ENCODE measurements around the gene DNAH10. TPM values are rescaled to one million over a fixed set of nuclear protein-coding genes. Genes with fewer than 3 reads are reported as not detected.
"Not testable (repeated sequence)": the region's sequence is repeated elsewhere in the genome, so short reads cannot be mapped to it uniquely, and the experiment has no call there.

DNAH10 gene
- total RNA-seq, 1 donor from 2014 or later = 0.25 TPM

DNA sequence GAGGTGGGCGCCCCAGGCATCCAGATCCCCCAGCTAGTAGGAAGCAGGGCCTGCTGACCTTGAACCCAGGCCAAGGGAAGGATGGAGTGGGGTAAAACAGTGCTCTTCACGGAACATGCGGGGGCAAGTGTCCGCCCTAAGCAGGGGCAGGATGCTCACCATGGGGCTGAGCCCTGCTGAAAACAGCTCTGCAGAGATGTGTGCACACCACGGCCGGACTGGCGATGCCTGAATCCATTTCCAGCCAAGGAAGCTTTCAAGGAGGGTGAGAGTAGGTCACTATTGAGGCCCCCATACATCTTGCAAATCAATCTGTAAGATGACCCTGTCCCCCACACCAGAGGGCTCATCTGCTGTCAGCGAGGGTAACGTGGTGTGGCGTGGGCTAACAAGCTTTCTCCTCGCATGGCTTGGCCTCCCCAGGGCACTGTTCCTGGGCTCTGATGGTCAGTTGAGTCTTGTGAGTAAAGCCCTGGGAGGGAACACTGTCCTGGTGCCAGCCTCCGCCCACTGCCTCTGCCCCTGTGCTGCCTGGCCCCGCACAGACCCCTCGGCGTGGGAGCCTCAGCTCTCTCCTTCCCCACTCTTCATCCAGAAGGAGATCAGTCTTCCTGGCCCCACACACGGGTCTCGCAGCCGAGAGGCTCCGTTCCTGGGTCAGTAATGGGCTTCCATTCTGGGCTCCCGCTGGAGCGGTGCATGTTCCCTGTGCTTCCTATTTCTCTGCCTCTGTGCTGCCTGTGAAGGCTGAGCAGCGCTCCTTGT is 141.4 kb downstream of the DNAH10 start:
- intact Hi-C loops (cut with micrococcal nuclease) = no loop called here

DNA sequence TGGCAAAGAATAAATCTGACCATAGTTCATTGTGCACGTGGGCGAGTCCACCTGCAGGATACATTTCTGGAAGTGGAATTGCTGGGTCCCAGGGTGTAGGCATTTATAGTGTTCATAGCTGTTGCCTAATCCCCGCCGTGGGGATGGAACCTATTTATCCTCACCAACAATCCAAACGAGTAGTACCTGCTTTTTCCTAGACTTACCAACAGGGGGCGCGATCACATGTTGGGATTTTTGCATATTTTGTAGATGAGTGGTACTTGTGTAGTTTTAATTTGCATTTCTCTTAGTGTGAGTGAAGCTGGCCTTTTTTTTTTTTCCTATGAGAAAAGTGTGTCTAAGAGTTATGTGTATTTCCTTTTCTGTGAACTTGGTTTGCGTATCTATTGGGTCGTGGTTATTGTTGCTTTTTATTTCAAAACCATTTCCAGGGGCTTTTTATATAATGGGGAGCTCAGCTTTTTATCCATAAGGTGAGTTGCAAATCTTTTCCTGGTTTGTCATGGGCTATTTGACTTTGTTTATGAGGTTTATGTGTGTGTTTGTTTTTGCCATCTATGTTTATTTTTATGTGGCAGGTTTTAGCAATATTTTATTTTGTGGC is 143.3 kb downstream of the DNAH10 start:
- intact Hi-C loops (cut with micrococcal nuclease) = loop anchor here (1.0 to 5.0 kb wide), 5 partner anchors 33 to 867 kb away; no protein-coding TSS in a partner anchor

DNA sequence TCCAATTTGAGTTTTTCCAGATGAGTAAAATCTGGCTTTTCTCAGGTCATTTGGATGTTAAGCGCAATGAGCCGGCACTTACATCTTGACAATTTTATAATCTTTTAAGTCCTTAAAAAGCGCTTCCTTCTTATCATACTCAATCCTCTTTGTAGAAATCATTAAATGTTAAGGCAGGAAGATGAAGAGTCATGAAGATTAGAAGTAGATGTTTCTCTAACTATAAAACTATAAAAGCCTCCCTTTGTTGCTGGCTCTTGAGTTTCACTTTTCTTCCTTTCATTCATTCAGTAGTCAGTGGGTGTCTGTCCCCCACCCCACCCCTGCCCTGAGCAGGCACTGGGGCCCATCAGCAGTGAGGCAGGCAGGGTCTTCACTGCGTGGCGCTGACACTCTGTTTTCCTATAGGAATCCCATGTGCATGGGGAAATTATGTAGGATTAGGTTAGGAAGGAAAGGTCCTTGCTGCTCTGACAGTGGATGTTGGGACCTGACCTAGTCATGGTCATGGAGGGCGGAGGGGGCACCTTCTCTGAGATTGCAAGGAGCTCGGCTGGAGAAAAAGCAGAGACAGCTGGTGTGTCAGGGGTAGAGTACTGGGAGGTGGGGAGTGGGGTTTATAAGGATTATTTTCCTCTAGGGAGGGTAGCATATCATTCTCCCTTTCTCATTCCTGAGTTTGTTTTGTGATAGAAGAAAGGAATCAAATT is 144.8 kb downstream of the DNAH10 start:
- intact Hi-C loops (cut with micrococcal nuclease) = loop anchor here (5.0 kb wide), 1 partner anchor 865 kb away; no protein-coding TSS in a partner anchor

DNA sequence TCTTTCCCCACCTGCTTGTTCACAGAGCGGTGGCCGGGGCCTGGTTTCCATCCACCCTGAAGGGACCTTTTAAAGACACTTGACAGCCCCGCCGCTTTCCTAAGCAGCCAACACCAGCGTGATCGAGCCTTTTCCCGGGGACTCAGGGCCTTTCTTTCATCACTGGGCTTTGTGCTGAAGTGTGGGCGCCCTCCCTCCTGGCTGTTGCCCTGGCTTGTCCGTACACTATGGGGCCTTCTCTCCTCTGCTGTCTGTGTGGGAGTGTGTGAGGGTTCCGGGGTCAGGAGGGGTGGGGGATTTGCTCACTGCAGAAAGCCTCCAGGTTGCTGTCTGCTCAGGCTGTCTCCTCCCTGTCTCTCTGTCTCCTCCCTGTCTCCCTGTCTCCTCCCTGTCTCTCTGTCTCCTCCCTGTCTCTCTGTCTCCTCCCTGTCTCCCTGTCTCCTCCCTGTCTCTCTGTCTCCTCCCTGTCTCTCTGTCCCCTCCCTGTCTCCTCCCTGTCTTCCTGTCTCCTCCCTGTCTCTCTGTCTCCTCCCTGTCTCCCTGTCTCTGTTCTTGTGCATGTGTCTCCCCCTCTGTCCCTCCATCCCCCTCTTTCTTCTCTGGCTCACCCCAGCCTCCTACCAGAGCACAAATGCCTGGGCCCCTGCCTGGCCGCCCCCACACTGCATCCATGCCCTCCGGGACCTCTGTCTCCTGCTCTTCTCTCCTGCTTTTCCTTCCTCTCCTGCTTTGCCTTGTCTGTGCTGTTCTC is 145.8 kb downstream of the DNAH10 start:
- intact Hi-C loops (cut with micrococcal nuclease) = loop anchor here (5.0 kb wide), 1 partner anchor 864 kb away; no protein-coding TSS in a partner anchor

DNA sequence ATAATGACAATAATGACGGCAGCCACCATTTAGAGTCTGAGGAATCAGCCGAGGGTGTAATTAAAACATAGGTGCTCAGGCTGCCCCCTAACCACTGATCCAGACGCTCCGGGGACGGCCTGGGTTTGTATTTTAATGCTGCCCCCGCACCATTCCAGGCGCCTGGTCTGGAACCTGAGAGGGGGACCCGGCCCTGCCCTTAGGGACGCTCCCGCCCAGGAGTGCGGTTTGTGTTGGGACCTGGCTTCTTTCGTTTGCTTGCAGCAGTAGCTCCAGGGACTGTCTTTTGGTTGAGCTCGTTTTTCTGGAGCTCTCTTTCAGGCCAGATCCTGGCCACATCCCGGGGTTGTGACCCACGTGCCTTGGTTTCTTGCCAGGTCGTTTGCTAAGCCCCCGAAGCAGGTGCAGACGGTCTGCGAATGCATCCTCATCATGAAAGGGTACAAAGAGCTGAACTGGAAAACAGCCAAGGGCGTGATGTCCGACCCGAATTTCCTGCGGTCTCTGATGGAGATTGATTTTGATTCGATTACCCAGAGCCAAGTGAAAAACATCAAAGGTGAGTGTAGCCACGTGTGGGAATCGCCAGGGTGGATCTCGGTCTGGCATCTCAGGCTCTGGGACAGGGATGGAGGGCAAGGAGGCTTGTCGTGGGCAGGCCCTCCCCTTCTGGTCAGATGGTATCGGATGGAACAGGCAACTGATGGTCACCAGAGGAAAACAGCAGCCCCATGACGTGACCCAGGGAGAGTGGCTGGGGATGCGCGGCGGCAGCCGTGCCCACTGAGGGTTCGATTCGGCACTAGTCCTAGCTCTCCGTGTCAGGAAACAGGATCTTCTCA is 147.0 kb downstream of the DNAH10 start:
- intact Hi-C loops (cut with micrococcal nuclease) = loop anchor here (5.0 kb wide), 1 partner anchor 863 kb away; no protein-coding TSS in a partner anchor

DNA sequence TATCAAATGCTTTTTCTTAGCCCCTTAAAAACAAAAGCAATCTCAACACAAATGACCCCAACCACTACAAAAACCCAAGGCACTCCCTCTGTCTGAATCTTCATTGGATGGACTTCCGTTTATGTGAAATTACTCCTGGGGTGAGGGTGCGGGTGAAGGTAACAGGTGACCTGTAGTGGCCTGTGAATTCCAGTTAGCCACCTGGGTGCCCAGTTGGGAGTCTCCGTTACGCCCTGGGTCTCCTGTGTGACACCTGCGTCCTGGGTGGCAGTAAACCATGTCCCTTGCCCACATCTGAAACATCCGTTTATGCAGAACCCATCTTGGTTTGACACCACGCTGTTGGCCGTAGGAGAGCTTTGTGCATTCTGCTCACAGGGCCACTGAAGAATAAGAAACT is 148.0 kb downstream of the DNAH10 start:
- intact Hi-C loops (cut with micrococcal nuclease) = no loop called here

DNA sequence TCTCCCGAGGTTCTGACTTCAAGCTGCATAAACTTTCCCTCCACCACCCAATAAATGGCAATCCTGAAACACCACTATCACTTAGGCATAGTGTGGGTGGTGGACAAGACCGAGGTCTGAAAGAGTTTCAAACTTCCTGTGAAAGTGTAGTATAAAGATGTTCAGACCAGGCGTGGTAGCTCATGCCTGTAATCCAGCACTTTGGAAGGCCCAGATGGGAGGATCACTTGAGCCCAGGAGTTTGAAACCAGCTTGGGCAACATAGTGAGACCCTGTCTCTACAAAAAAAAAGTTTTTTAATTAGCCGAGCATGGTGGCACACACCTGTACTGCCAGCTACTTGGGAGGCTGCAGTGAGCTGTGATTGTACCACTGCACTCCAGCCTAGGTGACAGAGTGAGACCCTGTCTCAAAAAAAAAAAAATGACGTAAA is 148.7 kb downstream of the DNAH10 start:
- intact Hi-C loops (cut with micrococcal nuclease) = no loop called here

DNA sequence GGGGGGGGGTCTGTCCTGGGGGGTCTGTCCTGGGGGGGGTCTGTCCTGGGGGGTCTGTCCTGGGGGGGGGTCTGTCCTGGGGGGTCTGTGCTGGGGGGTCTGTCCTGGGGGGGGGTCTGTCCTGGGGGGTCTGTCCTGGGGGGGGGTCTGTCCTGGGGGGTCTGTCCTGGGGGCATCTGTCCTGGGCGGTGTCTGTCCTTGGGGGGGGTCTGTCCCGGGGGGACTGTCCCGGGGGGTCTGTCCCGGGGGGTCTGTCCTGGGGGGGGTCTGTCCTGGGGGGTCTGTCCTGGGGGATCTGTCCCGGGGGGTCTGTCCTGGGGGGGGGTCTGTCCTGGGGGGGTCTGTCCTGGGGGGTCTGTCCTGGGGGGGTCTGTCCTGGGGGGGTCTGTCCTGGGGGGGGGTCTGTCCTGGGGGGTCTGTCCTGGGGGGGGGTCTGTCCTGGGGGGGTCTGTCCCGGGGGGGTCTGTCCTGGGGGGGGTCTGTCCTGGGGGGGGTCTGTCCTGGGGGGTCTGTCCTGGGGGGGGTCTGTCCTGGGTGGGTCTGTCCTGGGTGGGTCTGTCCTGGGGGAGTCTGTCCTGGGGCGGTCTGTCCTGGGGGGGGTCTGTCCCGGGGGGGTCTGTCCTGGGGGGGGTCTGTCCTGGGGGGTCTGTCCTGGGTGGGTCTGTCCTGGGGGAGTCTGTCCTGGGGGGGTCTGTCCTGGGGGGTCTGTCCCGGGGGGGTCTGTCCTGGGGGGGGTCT is 149.7 kb downstream of the DNAH10 start:
- intact Hi-C loops (cut with micrococcal nuclease) = not testable (repeated sequence)

DNA sequence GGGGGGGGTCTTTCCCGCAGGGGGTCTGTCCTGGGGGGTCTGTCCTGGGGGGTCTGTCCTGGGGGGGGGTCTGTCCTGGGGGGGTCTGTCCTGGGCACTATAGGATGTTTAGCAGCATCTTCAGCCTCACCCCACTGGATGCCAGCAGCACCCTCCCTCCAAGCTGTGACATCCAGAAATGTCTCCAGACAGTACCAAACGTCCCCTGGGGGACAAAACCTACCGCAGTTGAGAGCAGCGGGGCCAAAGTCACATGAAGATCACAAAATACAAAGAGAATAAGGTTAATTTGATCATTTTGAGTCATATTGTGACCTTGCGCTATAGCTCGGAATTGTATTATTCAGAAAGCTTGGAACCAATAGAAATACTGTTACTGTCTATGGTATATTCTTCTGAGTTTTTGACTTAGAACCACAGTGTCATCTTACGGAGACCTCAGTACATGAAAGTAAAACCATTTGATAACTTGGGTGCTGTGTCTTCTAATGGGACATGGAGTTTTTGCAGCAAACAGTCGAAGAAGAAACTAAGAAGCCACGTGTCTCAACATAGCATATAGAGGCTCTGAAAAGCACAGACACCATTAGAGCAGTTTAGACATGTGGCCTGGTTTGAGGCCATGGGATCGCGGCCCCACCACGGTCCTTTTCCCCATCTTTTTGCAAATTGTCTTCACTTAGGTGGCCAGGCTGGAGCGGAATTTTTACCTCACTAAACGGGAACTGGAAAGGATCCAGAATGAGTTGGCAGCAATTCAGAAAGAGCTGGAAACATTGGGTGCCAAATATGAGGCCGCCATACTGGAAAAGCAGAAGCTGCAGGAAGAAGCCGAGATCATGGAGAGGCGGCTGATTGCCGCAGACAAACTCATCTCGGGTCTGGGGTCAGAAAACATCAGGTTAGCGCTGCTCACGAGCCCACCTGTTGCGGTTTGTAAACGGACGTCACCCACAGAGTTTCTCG is 150.6 kb downstream of the DNAH10 start:
- intact Hi-C loops (cut with micrococcal nuclease) = no loop called here

DNA sequence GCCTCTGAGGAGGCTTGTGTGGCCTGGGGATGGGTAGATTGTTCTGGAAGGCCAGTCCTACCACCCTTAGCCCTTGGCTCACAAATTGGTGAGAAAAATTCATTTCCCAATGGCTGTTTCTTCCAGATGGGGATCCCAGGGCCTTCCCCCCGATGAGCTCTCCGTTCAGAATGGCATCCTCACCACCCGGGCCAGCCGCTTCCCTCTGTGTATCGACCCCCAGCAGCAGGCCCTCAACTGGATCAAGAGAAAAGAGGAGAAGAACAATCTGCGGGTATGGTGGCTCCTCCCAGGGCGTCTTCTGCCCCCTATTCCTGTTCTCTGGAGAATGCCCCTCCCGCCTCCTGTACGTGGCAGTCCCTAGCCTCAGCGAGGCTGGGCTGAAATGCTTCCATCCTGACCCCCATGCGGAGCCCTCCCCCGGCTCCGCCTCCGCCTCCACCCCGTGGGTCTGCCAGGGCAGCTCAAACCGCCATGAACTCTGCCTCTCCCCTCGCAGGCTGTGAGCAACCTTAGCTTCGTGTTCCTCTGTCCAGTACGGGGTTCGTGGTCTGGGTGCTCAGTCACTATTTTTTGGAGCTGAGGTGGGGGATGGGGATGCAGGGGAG is 152.7 kb downstream of the DNAH10 start:
- intact Hi-C loops (cut with micrococcal nuclease) = no loop called here

DNA sequence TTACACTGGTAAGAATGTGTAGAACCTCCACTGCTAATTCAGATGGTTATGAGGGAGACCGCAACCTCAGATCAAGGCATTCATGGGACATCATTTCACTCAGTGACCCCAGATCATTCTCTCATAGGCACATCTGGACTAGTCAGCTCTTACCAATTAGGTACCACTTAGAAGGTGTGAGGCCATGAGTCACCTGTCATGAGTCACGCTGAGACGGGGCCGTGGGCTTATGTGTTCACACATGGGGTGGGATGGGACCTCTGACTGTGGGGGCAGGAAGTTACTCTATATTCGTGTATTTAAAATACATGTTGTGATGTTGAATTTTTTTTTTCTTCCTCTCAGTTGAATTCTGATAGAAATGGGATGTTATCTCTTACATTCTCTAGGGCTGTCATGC is 154.6 kb downstream of the DNAH10 start:
- intact Hi-C loops (cut with micrococcal nuclease) = no loop called here

DNA sequence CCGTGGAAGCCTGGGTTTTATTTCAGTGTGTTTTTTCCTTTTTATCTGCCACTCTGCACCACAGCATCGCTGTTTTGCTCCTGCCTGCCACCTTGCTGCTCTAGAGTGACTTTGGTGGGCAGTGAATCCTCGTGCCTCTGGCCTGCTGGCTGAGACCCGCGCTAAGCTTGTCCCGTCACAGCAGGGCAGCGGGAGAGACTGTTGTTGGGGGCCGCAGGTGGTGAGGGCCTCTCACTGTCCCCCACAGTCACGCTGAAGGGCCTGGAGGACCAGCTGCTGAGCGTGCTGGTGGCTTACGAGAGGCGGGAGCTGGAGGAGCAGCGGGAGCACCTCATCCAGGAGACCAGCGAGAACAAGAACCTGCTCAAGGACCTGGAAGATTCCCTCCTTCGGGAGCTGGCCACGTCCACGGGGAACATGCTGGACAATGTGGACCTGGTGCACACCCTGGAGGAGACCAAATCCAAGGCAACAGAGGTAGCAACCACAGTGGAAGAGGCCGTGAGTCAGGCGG is 155.3 kb downstream of the DNAH10 start:
- intact Hi-C loops (cut with micrococcal nuclease) = no loop called here

DNA sequence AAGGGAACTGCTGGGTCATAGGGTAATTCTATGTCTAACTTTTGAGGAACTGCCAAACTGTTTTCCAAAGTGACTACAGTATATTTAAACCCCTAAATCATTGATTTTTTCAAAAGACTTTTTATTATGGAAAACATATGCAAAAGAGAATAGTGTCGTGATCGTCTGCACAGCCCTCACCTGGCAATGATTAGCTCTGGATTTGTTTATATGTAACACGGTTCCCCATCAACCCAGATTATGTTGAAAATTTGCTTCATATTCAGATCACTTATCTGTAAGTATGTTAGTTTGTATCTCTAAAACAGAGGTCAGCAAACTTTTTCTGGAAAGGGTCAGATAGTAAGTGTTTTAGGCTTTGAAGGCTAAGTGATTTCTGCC is 157.9 kb downstream of the DNAH10 start:
- intact Hi-C loops (cut with micrococcal nuclease) = no loop called here

DNA sequence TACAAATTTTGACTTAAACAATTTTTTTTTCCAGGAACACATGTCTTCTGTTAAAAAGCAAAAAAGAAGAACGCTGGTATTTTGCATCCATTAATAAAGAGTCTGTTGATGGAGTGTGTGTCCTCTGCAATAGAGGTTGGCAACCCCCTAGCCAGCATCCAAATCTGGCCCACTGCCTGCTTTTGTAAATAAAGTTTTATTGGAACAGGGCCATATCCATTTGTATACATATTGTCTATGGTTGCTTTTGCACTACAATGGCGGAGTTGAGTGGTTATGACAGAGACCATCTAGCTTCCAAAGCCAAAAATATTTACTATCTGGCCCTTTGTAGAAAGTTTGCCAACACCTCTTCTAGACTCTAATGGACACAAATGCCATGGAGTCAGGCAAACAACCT is 160.9 kb downstream of the DNAH10 start:
- intact Hi-C loops (cut with micrococcal nuclease) = no loop called here

DNA sequence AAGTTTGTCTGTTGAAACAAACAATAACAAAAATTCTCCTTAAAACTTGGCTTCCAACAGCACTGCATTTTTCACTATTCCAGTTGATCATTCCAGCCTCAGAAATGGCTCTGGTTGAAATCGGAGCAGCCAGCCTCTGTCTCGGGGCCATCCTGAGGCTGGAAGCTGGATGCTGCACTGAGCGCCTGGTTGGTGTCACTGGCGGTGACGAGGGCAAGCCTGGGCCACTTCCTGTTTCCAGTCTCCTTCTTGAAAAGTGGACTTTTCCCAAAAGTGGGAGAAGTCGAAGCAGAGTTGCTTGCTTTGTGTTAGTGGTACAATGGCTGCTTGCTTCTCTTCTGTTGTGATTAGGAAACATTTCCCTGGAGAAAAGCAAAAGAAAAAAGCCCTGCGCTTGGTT is 161.8 kb downstream of the DNAH10 start:
- intact Hi-C loops (cut with micrococcal nuclease) = no loop called here

DNA sequence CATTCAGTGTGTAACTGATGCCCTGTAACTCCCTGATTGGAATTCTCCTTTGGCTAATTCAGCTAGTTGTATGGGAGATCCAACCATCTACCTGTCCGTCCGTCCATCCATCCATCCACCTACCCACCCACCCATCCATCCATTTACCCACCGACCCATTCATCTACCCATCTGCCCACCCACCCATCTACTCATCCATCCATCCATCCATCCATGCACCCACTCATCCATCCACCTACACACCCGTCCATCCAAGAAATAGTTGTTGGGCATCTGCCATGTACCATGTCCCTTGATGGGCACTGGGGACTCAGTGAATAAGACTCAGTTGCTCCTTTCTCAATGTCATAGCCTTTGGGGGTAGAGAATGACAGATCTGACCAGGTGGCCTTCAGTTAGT is 162.4 kb downstream of the DNAH10 start:
- intact Hi-C loops (cut with micrococcal nuclease) = no loop called here

DNA sequence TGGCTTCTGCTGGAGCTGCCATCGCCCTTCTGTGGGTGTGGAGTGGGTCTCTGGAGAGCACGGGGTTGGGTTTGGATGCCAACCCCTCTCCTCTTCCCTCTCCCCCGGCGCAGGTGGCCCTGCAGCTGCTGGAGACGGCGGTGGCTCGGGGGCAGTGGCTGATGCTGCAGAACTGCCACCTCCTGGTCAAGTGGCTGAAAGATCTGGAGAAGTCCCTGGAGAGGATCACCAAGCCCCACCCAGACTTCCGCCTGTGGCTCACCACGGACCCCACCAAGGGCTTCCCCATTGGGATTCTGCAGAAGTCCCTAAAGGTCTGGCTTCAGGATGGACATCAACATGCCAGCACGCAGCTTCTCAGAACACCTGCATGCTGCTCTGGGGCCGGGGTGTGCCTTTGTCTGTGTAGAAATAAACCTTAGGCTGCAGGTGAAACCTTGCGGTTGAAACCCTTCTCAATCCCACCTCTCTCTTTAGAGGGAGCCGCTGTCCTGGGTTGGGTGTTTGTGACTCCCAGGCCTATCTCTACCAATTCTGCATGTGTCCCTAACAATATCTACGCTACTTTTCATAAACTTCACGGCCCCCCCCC is 166.3 kb downstream of the DNAH10 start:
- intact Hi-C loops (cut with micrococcal nuclease) = no loop called here

DNA sequence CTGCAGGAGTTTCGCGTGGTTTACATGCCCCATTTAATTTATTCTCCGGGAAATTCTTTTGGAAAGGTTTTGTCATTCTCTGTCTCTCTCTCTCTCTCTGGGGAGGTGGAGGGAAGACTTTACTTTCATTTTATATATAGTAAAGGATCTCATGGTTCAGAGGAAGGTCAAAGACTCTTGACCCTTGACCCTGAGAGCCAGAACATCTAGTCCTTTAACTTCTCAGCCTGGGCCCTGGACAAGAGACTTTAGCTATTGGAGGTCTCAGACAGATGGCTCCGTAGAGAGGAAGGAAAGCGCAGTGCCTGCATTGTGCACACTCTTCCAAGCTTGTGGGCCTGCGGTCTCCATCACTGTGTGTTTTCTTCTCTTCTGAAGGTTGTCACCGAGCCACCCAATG is 166.8 kb downstream of the DNAH10 start:
- intact Hi-C loops (cut with micrococcal nuclease) = no loop called here

Measured in T-helper 1 cell treated with Interleukin-12 subunit alpha and Interleukin-12 subunit beta and Interleukin-4 antibody, amounts not matched to agents 30 ng/mL and 1 ng/mL, for 36 hours (primary cell).